CD4-positive, alpha-beta T cell treated with Interferon gamma for 1 hour (primary cell): ENCODE results near the gene BOD1L1.

Source experiments
- DNase-seq: peaks from one replicate; pipeline ENCODE4 v3.0.0-alpha.2; 2020

The BOD1L1 gene

GRCh38 chr4:13555325-13555724 lies 72.2 kb downstream of the BOD1L1 start:
- no peak for DNase-seq

- DNase-seq = no peak
Observed at GRCh38 chr4:13553081-13553480, 74.4 kb downstream of the BOD1L1 start.

- peak; percentile 73 for DNase-seq
Observed at GRCh38 chr4:13548984-13549546, 78.5 kb downstream of the BOD1L1 start.

GRCh38 chr4:13548059-13548983 lies 79.2 kb downstream of the BOD1L1 start:
- no peak for DNase-seq

- DNase-seq = peak; percentile 34
Observed at GRCh38 chr4:13547485-13548041, 80.0 kb downstream of the BOD1L1 start.

- DNase-seq = no peak
Observed at GRCh38 chr4:13546941-13547484, 80.5 kb downstream of the BOD1L1 start.

- no peak for DNase-seq
Observed at GRCh38 chr4:13546142-13546940, 81.2 kb downstream of the BOD1L1 start.

GRCh38 chr4:13545394-13545808 lies 82.1 kb downstream of the BOD1L1 start:
- DNase-seq = no peak

GRCh38 chr4:13544606-13545393 lies 82.7 kb downstream of the BOD1L1 start:
- DNase-seq = no peak

GRCh38 chr4:13543839-13544605 lies 83.5 kb downstream of the BOD1L1 start, which contains the start of gene NKX3-2:
NKX3-2 (minus strand) TSS chr4:13544508; CDS start chr4:13544414, 94 bp downstream.
- DNase-seq = no peak

- DNase-seq = no peak
Observed at GRCh38 chr4:13543032-13543838, 84.3 kb downstream of the BOD1L1 start.

- no peak for DNase-seq
Observed at GRCh38 chr4:13542577-13543031, 84.9 kb downstream of the BOD1L1 start.

GRCh38 chr4:13541720-13542576 lies 85.6 kb downstream of the BOD1L1 start:
- no peak for DNase-seq

- DNase-seq = no peak
Observed at GRCh38 chr4:13541176-13541604, 86.3 kb downstream of the BOD1L1 start.

- no peak for DNase-seq
Observed at GRCh38 chr4:13540446-13541175, 86.9 kb downstream of the BOD1L1 start.

- no peak for DNase-seq
Observed at GRCh38 chr4:13539619-13540445, 87.7 kb downstream of the BOD1L1 start.

- no peak for DNase-seq
Observed at GRCh38 chr4:13539047-13539618, 88.4 kb downstream of the BOD1L1 start.
